Epithelial cell of esophagus (primary cell): ENCODE data around the gene ASPHD2.
A peak's percentile ranks its signal among the peaks of the same experiment; 100 is the strongest.

Source experiments
- DNase-seq: peaks from one replicate; pipeline ENCODE4 v3.0.0; 2010; ENCODE audit warnings: low read depth
- H3K4me3 ChIP-seq: 2 replicates; pipeline ENCODE4 v1.5.1; 2011; ENCODE audit warnings: mild to moderate bottlenecking, low read length, control low read depth
- TF ChIP-seq, protein P1 (sequence below): IDR thresholded peaks from 2 replicates; pipeline ENCODE4 v1.5.1; 2011; ENCODE audit warnings: low read depth, mild to moderate bottlenecking, low read length, control low read depth, inconsistent platforms; ENCODE audit not compliant: insufficient read depth; ENCODE audit errors: missing control alignments

The ASPHD2 gene

DNA sequence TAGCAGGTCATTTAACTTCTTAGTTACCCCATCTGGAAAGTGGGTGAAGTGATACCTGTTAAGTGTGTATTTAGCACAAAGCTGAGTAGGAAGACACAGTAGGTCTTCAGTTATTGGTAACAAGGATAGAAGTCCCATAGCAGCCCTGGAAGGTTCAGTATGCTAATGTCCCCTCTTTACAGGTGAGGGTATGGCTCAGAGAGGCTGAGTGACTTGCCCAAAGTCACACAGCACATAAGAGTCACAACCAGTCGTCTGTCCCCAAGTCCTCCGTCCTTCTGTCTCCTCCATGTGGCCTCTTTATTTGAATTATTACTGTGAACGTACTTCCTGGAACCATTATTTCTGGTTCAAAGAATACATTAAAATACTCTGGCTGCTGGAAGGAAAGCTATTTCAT lies 10.5 kb downstream of the ASPHD2 start:
- no peak overlapping the region for H3K4me3 ChIP-seq
- DNase-seq = no peak
- TF ChIP-seq, protein P1, sequence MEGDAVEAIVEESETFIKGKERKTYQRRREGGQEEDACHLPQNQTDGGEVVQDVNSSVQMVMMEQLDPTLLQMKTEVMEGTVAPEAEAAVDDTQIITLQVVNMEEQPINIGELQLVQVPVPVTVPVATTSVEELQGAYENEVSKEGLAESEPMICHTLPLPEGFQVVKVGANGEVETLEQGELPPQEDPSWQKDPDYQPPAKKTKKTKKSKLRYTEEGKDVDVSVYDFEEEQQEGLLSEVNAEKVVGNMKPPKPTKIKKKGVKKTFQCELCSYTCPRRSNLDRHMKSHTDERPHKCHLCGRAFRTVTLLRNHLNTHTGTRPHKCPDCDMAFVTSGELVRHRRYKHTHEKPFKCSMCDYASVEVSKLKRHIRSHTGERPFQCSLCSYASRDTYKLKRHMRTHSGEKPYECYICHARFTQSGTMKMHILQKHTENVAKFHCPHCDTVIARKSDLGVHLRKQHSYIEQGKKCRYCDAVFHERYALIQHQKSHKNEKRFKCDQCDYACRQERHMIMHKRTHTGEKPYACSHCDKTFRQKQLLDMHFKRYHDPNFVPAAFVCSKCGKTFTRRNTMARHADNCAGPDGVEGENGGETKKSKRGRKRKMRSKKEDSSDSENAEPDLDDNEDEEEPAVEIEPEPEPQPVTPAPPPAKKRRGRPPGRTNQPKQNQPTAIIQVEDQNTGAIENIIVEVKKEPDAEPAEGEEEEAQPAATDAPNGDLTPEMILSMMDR = no peak

DNA sequence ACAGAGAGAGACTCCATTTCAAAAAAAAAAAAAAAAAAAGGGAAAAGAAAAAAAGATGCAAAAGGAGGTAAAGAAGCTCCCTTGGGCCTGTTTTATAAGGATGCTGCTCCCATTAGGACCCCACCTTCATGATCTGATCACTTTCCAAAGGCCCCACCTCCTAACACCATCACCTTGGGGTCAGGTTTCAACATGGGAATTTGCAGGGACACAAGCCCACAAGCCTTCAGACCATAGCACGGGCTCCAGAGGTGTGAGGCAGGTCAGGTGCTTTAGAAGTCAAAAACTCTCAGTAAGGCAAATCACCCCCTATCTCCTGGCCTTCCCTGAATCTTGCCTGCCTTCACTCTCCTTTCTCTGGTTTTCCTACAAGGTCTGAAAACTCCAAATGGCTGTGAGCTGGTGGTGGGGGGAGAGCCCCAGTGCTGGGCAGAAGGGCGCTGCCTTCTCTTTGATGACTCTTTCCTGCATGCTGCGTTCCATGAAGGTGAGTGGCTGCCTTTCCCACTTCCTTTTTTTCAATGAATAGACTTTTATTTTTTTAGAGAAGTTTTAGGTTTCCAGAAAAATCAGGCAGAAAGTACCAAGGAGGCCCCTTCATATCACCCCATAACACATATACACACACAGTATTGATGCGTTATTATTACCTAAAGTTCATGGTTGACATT lies 13.2 kb downstream of the ASPHD2 start:
- TF ChIP-seq, protein P1 = no peak
- H3K4me3 ChIP-seq = no peak overlapping the region
- DNase-seq = peak; percentile 34

DNA sequence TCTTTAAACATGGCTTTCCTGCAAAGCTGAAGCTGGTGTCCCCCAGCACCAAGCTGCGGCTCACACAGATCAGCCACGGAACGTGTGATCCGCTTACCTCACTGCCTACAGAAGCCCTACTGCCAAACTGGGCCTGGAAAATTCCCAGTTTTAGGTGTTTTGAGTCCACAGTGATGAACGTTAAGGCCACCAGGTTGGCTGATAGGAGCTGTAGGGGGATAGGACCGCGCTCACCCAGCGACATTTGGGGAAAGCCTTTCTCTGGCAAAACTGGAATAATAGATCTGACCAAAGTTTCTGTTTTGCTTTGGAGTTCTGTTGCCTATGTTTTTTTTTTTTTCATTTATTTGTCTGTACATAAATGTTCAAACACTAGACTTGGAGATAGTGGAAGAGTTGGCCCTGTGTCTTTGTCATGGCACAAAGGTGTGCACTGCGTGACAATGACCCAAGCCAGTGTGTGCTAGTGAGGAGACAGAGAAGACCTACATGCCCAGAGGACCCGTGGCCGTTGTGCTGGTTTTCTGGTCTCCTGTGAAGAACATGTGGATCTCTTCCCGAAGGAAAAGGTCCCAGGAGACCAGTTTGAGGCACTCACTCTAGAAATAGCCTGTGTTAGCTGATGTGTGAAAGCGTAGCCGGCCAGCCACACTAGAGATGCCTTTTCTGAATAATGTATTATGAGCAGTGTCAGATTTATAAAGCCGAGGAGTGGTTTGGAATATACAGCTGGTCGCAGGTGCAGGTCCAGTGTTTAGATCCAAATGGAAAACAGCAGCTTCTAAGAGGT lies 15.0 kb downstream of the ASPHD2 start:
- DNase-seq = no peak
- TF ChIP-seq, protein P1 = no peak
- no peak overlapping the region for H3K4me3 ChIP-seq

DNA sequence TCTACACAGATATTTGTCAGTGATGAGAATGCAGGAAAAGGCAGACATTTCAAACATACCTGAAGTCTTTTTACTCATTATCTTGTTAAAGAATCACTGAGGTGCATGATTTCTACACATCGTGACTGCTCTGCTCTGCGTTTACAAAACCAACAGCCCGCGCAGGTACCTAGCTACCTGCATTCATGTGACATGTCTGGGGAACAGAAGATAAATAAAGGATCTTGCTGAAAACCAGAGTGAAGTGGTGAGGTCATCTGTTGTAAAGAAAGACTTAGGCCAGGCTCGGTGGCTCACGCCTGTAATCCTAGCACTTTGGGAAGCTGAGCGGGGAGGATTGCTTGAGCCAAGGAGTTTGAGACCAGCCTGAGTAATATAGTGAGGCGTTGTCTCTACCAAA lies 15.7 kb downstream of the ASPHD2 start:
- TF ChIP-seq, protein P1 = no peak
- no peak overlapping the region for H3K4me3 ChIP-seq
- no peak for DNase-seq

DNA sequence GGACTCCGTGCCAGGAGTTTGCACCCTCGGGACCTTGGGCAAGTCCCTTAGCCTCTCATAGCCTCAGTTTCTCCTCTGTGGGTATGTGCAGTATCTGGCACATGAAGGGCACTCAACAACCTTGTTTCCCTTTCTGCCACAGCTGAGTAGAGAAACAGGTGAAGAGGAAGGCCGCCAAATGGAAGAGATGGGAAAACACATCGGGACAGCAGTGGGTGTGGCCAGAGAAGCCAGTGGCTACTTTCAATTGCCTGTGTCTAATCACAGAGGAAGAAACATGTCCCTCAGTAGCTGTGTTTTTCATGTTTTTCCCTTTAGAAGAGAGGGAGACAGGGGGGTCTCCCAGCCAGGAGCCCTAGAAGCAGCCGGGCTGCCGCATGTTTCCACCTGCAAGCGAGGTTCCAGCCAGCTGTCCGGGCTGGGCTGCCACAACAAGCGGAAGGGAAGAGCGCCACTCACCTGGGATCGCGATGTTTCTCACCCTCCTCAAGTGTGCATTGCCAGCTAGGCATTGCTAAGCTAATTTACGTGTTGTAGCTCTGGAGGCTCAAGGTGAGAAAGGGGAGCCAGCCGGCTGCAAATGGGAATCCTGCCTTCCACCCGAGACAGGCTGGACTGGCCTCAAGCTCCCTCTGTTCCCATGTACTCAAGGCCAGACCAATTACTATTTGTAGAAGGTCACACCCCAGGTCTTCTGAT lies 16.7 kb downstream of the ASPHD2 start:
- no peak for DNase-seq
- no peak overlapping the region for H3K4me3 ChIP-seq
- TF ChIP-seq, protein P1 = no peak

DNA sequence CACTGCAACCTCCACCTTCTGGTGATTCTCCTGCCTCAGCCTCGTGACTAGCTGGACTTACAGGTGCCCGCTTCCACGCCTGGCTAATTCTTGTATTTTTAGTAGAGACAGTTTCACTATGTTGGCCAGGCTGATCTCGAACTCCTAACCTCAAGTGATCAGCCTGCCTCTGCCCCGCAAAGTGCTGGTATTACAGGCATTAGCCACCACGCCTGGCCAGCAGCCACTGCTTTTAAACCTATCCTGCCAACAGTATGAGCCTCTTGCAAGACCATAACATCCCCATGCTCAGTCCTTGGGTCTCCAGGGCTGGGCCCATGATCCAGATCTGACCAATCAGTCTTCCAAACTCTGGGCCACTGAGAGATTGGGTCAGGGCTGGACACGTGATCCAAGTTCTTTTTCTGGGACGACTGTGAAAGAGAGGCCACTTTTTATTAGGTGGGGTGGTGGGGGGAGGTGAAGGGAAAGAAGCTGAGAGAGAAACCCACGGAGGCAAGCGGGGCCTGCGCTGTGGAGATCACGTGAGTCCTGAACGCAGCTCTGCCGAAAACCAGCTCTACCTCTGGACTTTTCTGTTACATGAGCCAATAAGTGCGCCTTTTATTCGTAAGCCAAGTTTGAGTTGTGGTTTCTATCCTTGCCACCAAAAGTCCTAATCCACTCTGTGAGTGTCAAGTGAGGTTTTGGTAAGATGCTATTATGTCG lies 17.9 kb downstream of the ASPHD2 start:
- no peak for DNase-seq
- TF ChIP-seq, protein P1 = no peak
- H3K4me3 ChIP-seq = no peak overlapping the region
